Parathyroid adenoma (tissue), 2 donors: ENCODE data around the gene ADGRG2.

Experiments used
- H2AFZ ChIP-seq: fragments of 300-600 bp; sonication (generic); one replicate; pipeline ENCODE4 v1.7.0; 2017; ENCODE audit warnings: antibody characterized with exemption, mild to moderate bottlenecking
- H3K27ac ChIP-seq: fragments of 300-600 bp; sonication (generic); one replicate; pipeline ENCODE4 v1.7.0; 2017
- H3K27me3 ChIP-seq: fragments of 300-600 bp; sonication (generic); one replicate; pipeline ENCODE4 v1.7.0; 2017; ENCODE audit warnings: low read length; ENCODE audit not compliant: control insufficient read depth, insufficient read depth
- H3K36me3 ChIP-seq: fragments of 300-600 bp; sonication (generic); one replicate; pipeline ENCODE4 v1.7.0; 2017; ENCODE audit warnings: low read length; ENCODE audit not compliant: control insufficient read depth, insufficient read depth
- H3K4me1 ChIP-seq: fragments of 300-600 bp; sonication (generic); one replicate; pipeline ENCODE4 v1.7.0; 2017; ENCODE audit warnings: control low read depth
- H3K4me2 ChIP-seq: fragments of 300-600 bp; sonication (generic); one replicate; pipeline ENCODE4 v1.7.0; 2017; ENCODE audit warnings: low read length
- H3K4me3 ChIP-seq: fragments of 300-600 bp; sonication (generic); one replicate; pipeline ENCODE4 v1.7.0; 2017; ENCODE audit warnings: low read depth, low read length
- H3K79me2 ChIP-seq: fragments of 300-600 bp; sonication (generic); one replicate; pipeline ENCODE4 v1.7.0; 2017; ENCODE audit warnings: control low read depth
- H3K9ac ChIP-seq: fragments of 300-600 bp; sonication (generic); one replicate; pipeline ENCODE4 v1.7.0; 2017; ENCODE audit warnings: mild to moderate bottlenecking
- H3K9me3 ChIP-seq: fragments of 300-600 bp; sonication (generic); one replicate; pipeline ENCODE4 v1.7.0; 2017; ENCODE audit warnings: low read length; ENCODE audit not compliant: control insufficient read depth
- TF ChIP-seq, protein P1 (sequence below): fragments of 300-600 bp; sonication (generic); IDR thresholded peaks from one replicate; pipeline ENCODE4 v1.7.0; 2017; ENCODE audit warnings: antibody characterized with exemption, mild to moderate bottlenecking
- donor health status: primary hyperparathyroidism.

The ADGRG2 gene

DNA sequence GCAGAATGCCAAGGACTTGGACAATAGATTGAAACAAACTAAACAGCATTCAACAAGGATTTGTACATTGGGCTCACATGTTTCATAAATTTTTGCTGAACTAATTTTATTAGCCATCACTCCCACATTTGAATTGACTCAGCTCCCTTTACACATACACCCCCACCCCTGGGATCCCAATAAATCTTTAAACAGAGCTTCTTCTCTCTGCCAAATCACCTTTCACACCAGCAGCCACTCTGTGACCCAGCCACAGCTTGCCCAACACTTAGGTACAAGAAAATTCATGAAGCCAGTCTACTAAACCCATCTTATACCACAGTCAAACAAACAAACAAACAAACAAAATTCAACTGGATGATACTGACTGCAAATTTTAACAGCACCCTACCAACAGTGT is 159.9 kb downstream of the ADGRG2 start:
- TF ChIP-seq, protein P1, sequence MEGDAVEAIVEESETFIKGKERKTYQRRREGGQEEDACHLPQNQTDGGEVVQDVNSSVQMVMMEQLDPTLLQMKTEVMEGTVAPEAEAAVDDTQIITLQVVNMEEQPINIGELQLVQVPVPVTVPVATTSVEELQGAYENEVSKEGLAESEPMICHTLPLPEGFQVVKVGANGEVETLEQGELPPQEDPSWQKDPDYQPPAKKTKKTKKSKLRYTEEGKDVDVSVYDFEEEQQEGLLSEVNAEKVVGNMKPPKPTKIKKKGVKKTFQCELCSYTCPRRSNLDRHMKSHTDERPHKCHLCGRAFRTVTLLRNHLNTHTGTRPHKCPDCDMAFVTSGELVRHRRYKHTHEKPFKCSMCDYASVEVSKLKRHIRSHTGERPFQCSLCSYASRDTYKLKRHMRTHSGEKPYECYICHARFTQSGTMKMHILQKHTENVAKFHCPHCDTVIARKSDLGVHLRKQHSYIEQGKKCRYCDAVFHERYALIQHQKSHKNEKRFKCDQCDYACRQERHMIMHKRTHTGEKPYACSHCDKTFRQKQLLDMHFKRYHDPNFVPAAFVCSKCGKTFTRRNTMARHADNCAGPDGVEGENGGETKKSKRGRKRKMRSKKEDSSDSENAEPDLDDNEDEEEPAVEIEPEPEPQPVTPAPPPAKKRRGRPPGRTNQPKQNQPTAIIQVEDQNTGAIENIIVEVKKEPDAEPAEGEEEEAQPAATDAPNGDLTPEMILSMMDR = no peak

DNA sequence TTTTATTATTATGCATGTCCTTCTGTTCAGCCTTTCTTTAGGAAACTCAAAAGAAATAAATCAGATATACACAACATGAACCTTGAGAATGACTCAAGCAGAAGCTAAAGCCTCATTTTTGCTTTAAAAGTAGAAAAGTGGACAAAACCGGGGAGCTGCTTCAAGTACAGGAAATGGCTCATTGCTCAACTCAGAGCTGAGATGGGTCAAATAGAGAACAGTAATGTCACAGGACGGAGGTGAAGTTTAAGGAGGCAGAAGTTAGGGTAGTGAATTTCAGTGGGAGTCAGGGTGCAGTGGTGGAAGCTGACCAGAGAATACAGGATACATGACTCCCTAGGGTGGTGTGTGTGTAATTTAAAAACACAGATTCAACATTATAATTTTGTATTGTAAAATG is 160.6 kb downstream of the ADGRG2 start:
- H3K79me2 ChIP-seq = peaks cover 2% of the 10 kb centered on the region
- TF ChIP-seq, protein P1 = no peak
- H3K27ac ChIP-seq = no peak overlapping the region
- no peaks in the 10 kb centered on the region for H3K27me3 ChIP-seq
- no peak overlapping the region for H3K4me3 ChIP-seq
- H2AFZ ChIP-seq = no peak overlapping the region
- H3K4me2 ChIP-seq = no peak overlapping the region
- H3K9me3 ChIP-seq = no peaks in the 10 kb centered on the region
- no peak overlapping the region for H3K9ac ChIP-seq
- no peaks in the 10 kb centered on the region for H3K36me3 ChIP-seq
- no peaks in the 10 kb centered on the region for H3K4me1 ChIP-seq

More for the DNA sequence above, 159.9 kb downstream of the ADGRG2 start:
- Histone ChIP-seq H3K9me3 (no peaks in the 10 kb centered on the region), H3K4me3 (no peak overlapping the region), H3K36me3 (no peaks in the 10 kb centered on the region), H3K27ac (no peak overlapping the region), H3K4me1 (no peaks in the 10 kb centered on the region), H2AFZ (no peak overlapping the region), H3K79me2 (peaks cover 3% of the 10 kb centered on the region), H3K4me2 (no peak overlapping the region), H3K27me3 (no peaks in the 10 kb centered on the region), H3K9ac (no peak overlapping the region)

DNA sequence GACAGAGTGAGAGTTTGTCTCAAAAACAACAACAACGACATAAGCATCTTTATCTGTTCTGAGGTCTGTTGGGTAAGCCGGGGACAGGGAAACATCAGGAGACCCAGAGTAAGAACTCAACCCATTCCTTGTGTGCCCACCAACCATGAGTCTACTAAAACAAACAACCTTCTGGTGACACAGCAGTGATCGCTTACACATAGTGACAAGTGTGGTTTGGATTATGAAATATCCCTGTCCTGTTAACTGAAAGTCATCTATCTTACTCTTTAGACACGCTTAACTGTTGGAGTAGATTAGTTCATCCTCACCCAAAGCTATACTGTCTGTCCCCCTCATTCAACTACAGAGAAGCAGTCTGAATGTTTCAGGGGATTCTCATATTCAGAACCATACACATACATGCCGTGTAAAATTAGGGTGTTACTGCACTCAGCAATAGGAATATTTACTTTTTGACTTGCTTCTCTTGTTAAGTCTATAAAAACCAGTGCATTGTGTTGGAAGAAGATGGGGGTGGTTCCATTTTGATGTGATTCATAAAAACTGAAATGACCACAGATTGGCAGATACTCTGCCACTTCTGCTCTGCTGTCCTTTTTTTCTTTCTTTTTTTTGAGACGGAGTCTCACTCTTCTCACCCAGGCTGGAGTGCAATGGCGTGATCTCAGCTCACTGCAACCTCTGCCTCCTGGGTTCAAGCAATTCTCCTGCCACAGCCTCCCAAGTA is 165.8 kb downstream of the ADGRG2 start:
- no peaks in the 10 kb centered on the region for H3K27me3 ChIP-seq
- H2AFZ ChIP-seq = no peak overlapping the region
- no peak overlapping the region for H3K27ac ChIP-seq
- no peaks in the 10 kb centered on the region for H3K4me1 ChIP-seq
- no peak overlapping the region for H3K4me3 ChIP-seq
- no peak overlapping the region for H3K9ac ChIP-seq
- H3K79me2 ChIP-seq = no peaks in the 10 kb centered on the region
- TF ChIP-seq, protein P1 = no peak
- H3K4me2 ChIP-seq = no peak overlapping the region
- no peaks in the 10 kb centered on the region for H3K9me3 ChIP-seq
- H3K36me3 ChIP-seq = no peaks in the 10 kb centered on the region

DNA sequence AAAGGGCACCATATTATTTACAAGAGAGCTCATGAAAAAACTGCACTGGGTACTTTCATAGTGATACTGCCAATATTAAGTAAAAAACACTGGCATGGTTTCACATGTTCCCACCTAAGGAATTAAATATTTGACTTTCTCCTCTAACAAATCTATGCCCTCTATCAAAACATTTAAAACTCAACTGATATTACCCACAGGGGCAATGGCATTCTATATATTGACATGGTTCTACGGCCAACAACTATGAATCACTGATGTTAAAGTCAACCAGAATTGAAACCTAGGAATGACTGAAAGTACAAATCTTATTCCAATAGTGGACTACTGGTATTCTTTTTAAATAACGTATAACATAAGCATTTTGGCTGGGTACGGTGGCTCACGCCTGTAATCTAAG is 166.6 kb downstream of the ADGRG2 start:
- H3K79me2 ChIP-seq = no peaks in the 10 kb centered on the region
- TF ChIP-seq, protein P1 = no peak
- H3K9ac ChIP-seq = no peak overlapping the region
- no peaks in the 10 kb centered on the region for H3K27me3 ChIP-seq
- no peak overlapping the region for H3K4me2 ChIP-seq
- H3K4me1 ChIP-seq = no peaks in the 10 kb centered on the region
- no peak overlapping the region for H3K27ac ChIP-seq
- H3K9me3 ChIP-seq = no peaks in the 10 kb centered on the region
- H3K4me3 ChIP-seq = no peak overlapping the region
- no peaks in the 10 kb centered on the region for H3K36me3 ChIP-seq
- no peak overlapping the region for H2AFZ ChIP-seq

DNA sequence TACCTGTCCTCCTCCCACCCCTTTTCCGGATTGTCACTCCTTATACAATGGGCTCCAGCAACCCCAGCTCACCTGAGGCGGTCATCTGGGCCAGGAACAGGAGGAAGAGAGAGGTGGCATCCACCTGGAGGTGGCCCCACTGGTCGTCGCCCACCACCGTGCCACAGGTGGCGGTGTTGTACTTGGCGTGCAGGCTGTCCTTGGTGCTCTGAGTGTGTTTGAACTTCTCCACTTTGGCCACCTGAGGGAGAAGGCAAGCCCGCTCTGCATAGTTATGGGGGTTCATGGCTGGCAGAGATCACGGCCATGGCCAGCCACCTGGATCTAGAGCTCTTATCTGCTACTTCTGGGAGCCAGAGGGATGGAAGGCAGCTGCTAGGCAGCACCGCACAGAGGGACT is 171.2 kb downstream of the ADGRG2 start:
- no peaks in the 10 kb centered on the region for H3K27me3 ChIP-seq
- no peak overlapping the region for H3K27ac ChIP-seq
- H3K4me1 ChIP-seq = no peaks in the 10 kb centered on the region
- H3K9me3 ChIP-seq = no peaks in the 10 kb centered on the region
- H3K9ac ChIP-seq = no peak overlapping the region
- no peaks in the 10 kb centered on the region for H3K79me2 ChIP-seq
- H3K4me2 ChIP-seq = no peak overlapping the region
- no peaks in the 10 kb centered on the region for H3K36me3 ChIP-seq
- H2AFZ ChIP-seq = no peak overlapping the region
- TF ChIP-seq, protein P1 = no peak
- no peak overlapping the region for H3K4me3 ChIP-seq
